ENCODE results near the gene MFSD11.
"Not testable (repeated sequence)": the region's sequence is repeated elsewhere in the genome, so short reads cannot be mapped to it uniquely, and the experiment has no call there.

Gene MFSD11

GRCh38 chr17:76736349-76737081 is 1.4 kb upstream of the MFSD11 start:
- no peak for DNase-seq (ENCODE audit: low read depth, low spot score)
- WGBS (ENCODE audit: insufficient coverage, insufficient read length) = no CpG with 5 or more reads among the region's 117 CpGs
- Histone ChIP-seq H3K27me3 (ENCODE audit: control insufficient read depth, insufficient read depth, low read length) (no peaks in the 10 kb centered on the region), H3K4me1 (ENCODE audit: control insufficient read depth, insufficient read depth, low read length) (no peaks in the 10 kb centered on the region), H3K4me3 (ENCODE audit: low read length) (peak overlapping the region; percentile 99), H3K27ac (ENCODE audit: low read length) (no peak overlapping the region), H3K9me3 (ENCODE audit: control insufficient read depth, insufficient read depth, low read length) (no peaks in the 10 kb centered on the region), H3K36me3 (ENCODE audit: control insufficient read depth, insufficient read depth, low read length) (peaks cover 19% of the 10 kb centered on the region)

GRCh38 chr17:76737082-76737675 is 740 bp upstream of the MFSD11 start, which contains the start of gene SRSF2:
Gene SRSF2 (minus strand): TSS chr17:76737331. CDS start chr17:76737160, 171 bp downstream.
- H3K4me3 ChIP-seq (ENCODE audit: low read length) = peak within 1 kb of the TSS; percentile 99
- no CpG with 5 or more reads among the region's 60 CpGs for WGBS (ENCODE audit: insufficient coverage, insufficient read length)
- no peaks in the 10 kb centered on the region for H3K27me3 ChIP-seq (ENCODE audit: control insufficient read depth, insufficient read depth, low read length)
- no peak within 1 kb of the TSS for H3K27ac ChIP-seq (ENCODE audit: low read length)
- no peaks in the 10 kb centered on the region for H3K9me3 ChIP-seq (ENCODE audit: control insufficient read depth, insufficient read depth, low read length)
- H3K4me1 ChIP-seq (ENCODE audit: control insufficient read depth, insufficient read depth, low read length) = no peaks in the 10 kb centered on the region
- peaks cover 18% of the 10 kb centered on the region for H3K36me3 ChIP-seq (ENCODE audit: control insufficient read depth, insufficient read depth, low read length)
- peak; percentile 94 for DNase-seq (ENCODE audit: low read depth, low spot score)

GRCh38 chr17:76738468-76738850 is 540 bp downstream of the MFSD11 start:
- H3K4me1 ChIP-seq (ENCODE audit: control insufficient read depth, insufficient read depth, low read length) = no peaks in the 10 kb centered on the region
- H3K27ac ChIP-seq (ENCODE audit: low read length) = no peak overlapping the region
- no CpG with 5 or more reads among the region's 7 CpGs for WGBS (ENCODE audit: insufficient coverage, insufficient read length)
- DNase-seq (ENCODE audit: low read depth, low spot score) = no peak
- H3K9me3 ChIP-seq (ENCODE audit: control insufficient read depth, insufficient read depth, low read length) = no peaks in the 10 kb centered on the region
- H3K4me3 ChIP-seq (ENCODE audit: low read length) = peak overlapping the region; percentile 72
- H3K27me3 ChIP-seq (ENCODE audit: control insufficient read depth, insufficient read depth, low read length) = no peaks in the 10 kb centered on the region
- peaks cover 15% of the 10 kb centered on the region for H3K36me3 ChIP-seq (ENCODE audit: control insufficient read depth, insufficient read depth, low read length)

- H3K4me3 ChIP-seq (ENCODE audit: low read length); DNase-seq (ENCODE audit: low read depth, low spot score); H3K27me3 ChIP-seq (ENCODE audit: control insufficient read depth, insufficient read depth, low read length); H3K4me1 ChIP-seq (ENCODE audit: control insufficient read depth, insufficient read depth, low read length); H3K9me3 ChIP-seq (ENCODE audit: control insufficient read depth, insufficient read depth, low read length); H3K27ac ChIP-seq (ENCODE audit: low read length); H3K36me3 ChIP-seq (ENCODE audit: control insufficient read depth, insufficient read depth, low read length): not testable (repeated sequence)
- WGBS (ENCODE audit: insufficient coverage, insufficient read length) = no CpG with 5 or more reads among the region's 17 CpGs
Measured at GRCh38 chr17:76739568-76740115, 1.7 kb downstream of the MFSD11 start.

DNA sequence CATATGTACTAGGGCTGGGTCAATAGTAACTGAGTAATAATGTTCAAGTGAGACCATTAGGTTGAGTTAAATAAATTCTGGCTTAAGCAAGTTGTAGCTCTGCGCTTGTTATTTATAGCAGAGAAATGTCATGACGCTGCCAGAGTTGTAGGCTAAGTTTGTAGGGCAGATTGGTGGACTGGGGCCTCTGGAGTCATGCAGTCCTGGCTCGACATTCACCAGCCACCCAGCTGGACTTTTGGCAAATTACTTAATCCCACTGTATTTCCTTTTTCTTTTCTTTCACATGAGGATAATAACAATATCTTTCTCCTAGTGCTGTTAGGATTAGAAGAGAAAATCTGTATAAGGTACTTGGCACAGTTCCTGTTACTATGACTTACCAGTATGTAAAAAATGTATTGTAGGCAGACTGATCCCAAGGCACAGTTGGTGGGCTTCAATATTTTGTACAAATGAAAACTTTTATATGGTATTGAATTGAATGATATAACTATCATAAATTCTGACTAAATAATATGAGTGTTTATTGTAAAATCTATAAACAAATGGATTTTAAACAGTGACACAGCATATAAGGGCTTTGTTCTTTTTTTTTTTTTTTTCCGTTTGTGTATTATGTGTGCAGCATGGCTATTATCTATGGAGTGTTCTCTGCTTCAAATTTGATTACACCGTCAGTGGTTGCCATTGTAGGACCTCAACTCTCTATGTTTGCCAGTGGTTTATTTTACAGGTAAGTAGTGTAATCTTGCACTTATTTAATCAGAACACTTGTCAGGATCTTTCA is 2.6 kb downstream of the MFSD11 start:
- H3K4me1 ChIP-seq (ENCODE audit: control insufficient read depth, insufficient read depth, low read length) = no peaks in the 10 kb centered on the region
- H3K4me3 ChIP-seq (ENCODE audit: low read length) = no peak overlapping the region
- H3K9me3 ChIP-seq (ENCODE audit: control insufficient read depth, insufficient read depth, low read length) = no peaks in the 10 kb centered on the region
- H3K36me3 ChIP-seq (ENCODE audit: control insufficient read depth, insufficient read depth, low read length) = peaks cover 9% of the 10 kb centered on the region
- no peak for DNase-seq (ENCODE audit: low read depth, low spot score)
- WGBS (ENCODE audit: insufficient coverage, insufficient read length) = no CpG with 5 or more reads among the region's 5 CpGs
- no peak overlapping the region for H3K27ac ChIP-seq (ENCODE audit: low read length)
- no peaks in the 10 kb centered on the region for H3K27me3 ChIP-seq (ENCODE audit: control insufficient read depth, insufficient read depth, low read length)

- Histone ChIP-seq H3K4me1 (ENCODE audit: control insufficient read depth, insufficient read depth, low read length) (no peaks in the 10 kb centered on the region), H3K9me3 (ENCODE audit: control insufficient read depth, insufficient read depth, low read length) (no peaks in the 10 kb centered on the region), H3K27ac (ENCODE audit: low read length) (no peak overlapping the region), H3K27me3 (ENCODE audit: control insufficient read depth, insufficient read depth, low read length) (no peaks in the 10 kb centered on the region), H3K36me3 (ENCODE audit: control insufficient read depth, insufficient read depth, low read length) (peaks cover 5% of the 10 kb centered on the region; the same call in 1 of the 2 replicates), H3K4me3 (ENCODE audit: low read length) (no peak overlapping the region)
- no peak for DNase-seq (ENCODE audit: low read depth, low spot score)
Measured at GRCh38 chr17:76742958-76743357, 5.0 kb downstream of the MFSD11 start.

GRCh38 chr17:76744747-76745146 is 6.8 kb downstream of the MFSD11 start:
- H3K9me3 ChIP-seq (ENCODE audit: control insufficient read depth, insufficient read depth, low read length) = no peaks in the 10 kb centered on the region
- DNase-seq (ENCODE audit: low read depth, low spot score) = no peak
- H3K27me3 ChIP-seq (ENCODE audit: control insufficient read depth, insufficient read depth, low read length) = no peaks in the 10 kb centered on the region
- H3K27ac ChIP-seq (ENCODE audit: low read length) = no peak overlapping the region
- no CpG with 5 or more reads among the region's 2 CpGs for WGBS (ENCODE audit: insufficient coverage, insufficient read length)
- H3K4me3 ChIP-seq (ENCODE audit: low read length) = no peak overlapping the region
- H3K4me1 ChIP-seq (ENCODE audit: control insufficient read depth, insufficient read depth, low read length) = no peaks in the 10 kb centered on the region
- peaks cover 5% of the 10 kb centered on the region; the same call in 1 of the 2 replicates for H3K36me3 ChIP-seq (ENCODE audit: control insufficient read depth, insufficient read depth, low read length)

GRCh38 chr17:76745785-76746184 is 7.9 kb downstream of the MFSD11 start:
- no CpG with 5 or more reads among the region's 6 CpGs for WGBS (ENCODE audit: insufficient coverage, insufficient read length)
- H3K4me3 ChIP-seq (ENCODE audit: low read length); H3K36me3 ChIP-seq (ENCODE audit: control insufficient read depth, insufficient read depth, low read length); H3K4me1 ChIP-seq (ENCODE audit: control insufficient read depth, insufficient read depth, low read length); DNase-seq (ENCODE audit: low read depth, low spot score); H3K9me3 ChIP-seq (ENCODE audit: control insufficient read depth, insufficient read depth, low read length); H3K27me3 ChIP-seq (ENCODE audit: control insufficient read depth, insufficient read depth, low read length); H3K27ac ChIP-seq (ENCODE audit: low read length): not testable (repeated sequence)

- Histone ChIP-seq H3K4me3 (ENCODE audit: low read length) (no peak overlapping the region), H3K27me3 (ENCODE audit: control insufficient read depth, insufficient read depth, low read length) (no peaks in the 10 kb centered on the region), H3K36me3 (ENCODE audit: control insufficient read depth, insufficient read depth, low read length) (peaks cover 5% of the 10 kb centered on the region; the same call in 1 of the 2 replicates), H3K27ac (ENCODE audit: low read length) (no peak overlapping the region), H3K9me3 (ENCODE audit: control insufficient read depth, insufficient read depth, low read length) (no peaks in the 10 kb centered on the region), H3K4me1 (ENCODE audit: control insufficient read depth, insufficient read depth, low read length) (no peaks in the 10 kb centered on the region)
- no CpG with 5 or more reads among the region's 9 CpGs for WGBS (ENCODE audit: insufficient coverage, insufficient read length)
- DNase-seq (ENCODE audit: low read depth, low spot score) = no peak
Measured at GRCh38 chr17:76747716-76748363, 9.9 kb downstream of the MFSD11 start.

DNA sequence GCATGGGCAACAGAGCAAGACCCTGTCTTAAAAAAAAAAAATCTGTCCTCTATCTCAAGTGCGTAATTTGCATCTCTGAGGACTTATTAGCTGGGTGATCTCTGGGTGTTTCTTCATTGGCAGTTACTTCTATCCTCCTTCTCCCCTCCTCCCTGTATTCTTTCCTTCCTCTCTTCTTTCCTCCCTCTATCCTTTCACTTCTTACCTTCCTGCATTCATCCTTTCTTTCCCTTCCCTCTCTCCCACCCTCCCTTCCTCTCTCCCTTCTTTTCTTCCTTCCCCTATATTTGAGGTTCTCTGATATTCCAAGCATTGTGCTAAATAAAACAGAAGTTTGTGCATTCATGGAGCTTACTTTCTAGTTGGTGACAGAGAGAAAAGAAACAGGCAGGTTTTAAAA is 10.7 kb downstream of the MFSD11 start:
- no CpG with 5 or more reads among the region's 1 CpG for WGBS (ENCODE audit: insufficient coverage, insufficient read length)

More for the DNA sequence above, 10.7 kb downstream of the MFSD11 start:
- no peak overlapping the region for H3K27ac ChIP-seq (ENCODE audit: low read length)
- no peaks in the 10 kb centered on the region for H3K27me3 ChIP-seq (ENCODE audit: control insufficient read depth, insufficient read depth, low read length)
- H3K9me3 ChIP-seq (ENCODE audit: control insufficient read depth, insufficient read depth, low read length) = no peaks in the 10 kb centered on the region
- DNase-seq (ENCODE audit: low read depth, low spot score) = no peak
- H3K4me3 ChIP-seq (ENCODE audit: low read length) = no peak overlapping the region
- peaks cover 5% of the 10 kb centered on the region; the same call in 1 of the 2 replicates for H3K36me3 ChIP-seq (ENCODE audit: control insufficient read depth, insufficient read depth, low read length)
- no peaks in the 10 kb centered on the region for H3K4me1 ChIP-seq (ENCODE audit: control insufficient read depth, insufficient read depth, low read length)
